Measurements from ENCODE around the gene NHEJ1. TPM values are rescaled to one million over a fixed set of nuclear protein-coding genes. Genes with fewer than 3 reads are reported as not detected.
A peak's percentile ranks its signal among the peaks of the same experiment; 100 is the strongest.

Gene NHEJ1
- total RNA-seq, 5 donors from 2014 or later (not counting 1 experiment from before 2014, with no cell fraction given): 17.3 to 21.1 (median 18.2) TPM

DNA sequence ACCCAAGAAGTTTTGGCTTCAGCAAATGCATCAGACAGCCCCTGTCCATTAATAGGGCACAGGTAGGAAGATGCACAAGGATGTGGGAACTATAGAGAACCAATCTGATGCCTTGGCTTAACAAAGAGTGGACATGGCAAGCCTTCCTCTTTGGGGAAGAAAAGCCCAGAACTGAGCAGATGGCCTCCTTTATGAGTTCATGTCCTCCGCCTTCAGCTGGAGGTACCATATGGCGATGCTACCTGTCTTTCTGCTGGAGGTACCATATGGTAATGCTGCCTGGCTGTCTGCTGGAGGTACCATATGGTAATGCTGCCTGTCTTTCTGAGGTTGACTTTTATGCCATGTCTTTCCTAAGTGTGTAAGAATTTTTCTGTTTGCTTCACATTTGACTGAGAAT, 23.5 kb upstream of the NHEJ1 start:
- Mint-ChIP-seq H3K27me3 (no peaks in the 10 kb centered on the region), H3K27ac (peak overlapping the region in 1 of 2 donors; percentile 1), H3K36me3 (peaks cover 43% of the 10 kb centered on the region), H3K9me3 (no peaks in the 10 kb centered on the region), H3K4me1 (peaks cover 42 to 49% (median 44%) of the 10 kb centered on the region in 3 donors), H3K4me3 (no peak overlapping the region)
- no peaks in the 10 kb centered on the region for H3K9me3 ChIP-seq
- 100% methylated on average over 2 of the region's 2 CpGs for WGBS (ENCODE audit: insufficient coverage)
- H3K4me3 ChIP-seq (ENCODE audit: control insufficient read depth in 1 of 2, extremely low read depth in 1 of 2, low read length in 1 of 2): no peak overlapping the region
- H3K27me3 ChIP-seq (replicated peaks in 1 of 2; ENCODE audit: control insufficient read depth in 2 of 2, extremely low read depth in 1 of 2, insufficient read depth in 2 of 2, low read length in 1 of 2): no peaks in the 10 kb centered on the region
- no peak overlapping the region for H3K27ac ChIP-seq (ENCODE audit: low read length)
- ChIA-PET CTCF (interaction anchor here in 1 of 2 donors (0.6 kb wide), 1 partner anchor 455 kb away, joined by 5 read pairs; no protein-coding TSS in a partner anchor), POLR2A (no interaction called here)
- peaks cover 3 to 37% of the 10 kb centered on the region in 2 experiments for H3K4me1 ChIP-seq (ENCODE audit: control insufficient read depth in 1 of 2, extremely low read depth in 1 of 2, insufficient read depth in 2 of 2, low read length in 2 of 2)
- H3K36me3 ChIP-seq (ENCODE audit: control insufficient read depth in 2 of 2, extremely low read depth in 1 of 2, insufficient read depth in 1 of 2, low read length in 1 of 2): peaks cover 14 to 52% of the 10 kb centered on the region in 2 donors
- ATAC-seq (replicated peaks in 1 of 4) (no peak), DNase-seq (no peak)

DNA sequence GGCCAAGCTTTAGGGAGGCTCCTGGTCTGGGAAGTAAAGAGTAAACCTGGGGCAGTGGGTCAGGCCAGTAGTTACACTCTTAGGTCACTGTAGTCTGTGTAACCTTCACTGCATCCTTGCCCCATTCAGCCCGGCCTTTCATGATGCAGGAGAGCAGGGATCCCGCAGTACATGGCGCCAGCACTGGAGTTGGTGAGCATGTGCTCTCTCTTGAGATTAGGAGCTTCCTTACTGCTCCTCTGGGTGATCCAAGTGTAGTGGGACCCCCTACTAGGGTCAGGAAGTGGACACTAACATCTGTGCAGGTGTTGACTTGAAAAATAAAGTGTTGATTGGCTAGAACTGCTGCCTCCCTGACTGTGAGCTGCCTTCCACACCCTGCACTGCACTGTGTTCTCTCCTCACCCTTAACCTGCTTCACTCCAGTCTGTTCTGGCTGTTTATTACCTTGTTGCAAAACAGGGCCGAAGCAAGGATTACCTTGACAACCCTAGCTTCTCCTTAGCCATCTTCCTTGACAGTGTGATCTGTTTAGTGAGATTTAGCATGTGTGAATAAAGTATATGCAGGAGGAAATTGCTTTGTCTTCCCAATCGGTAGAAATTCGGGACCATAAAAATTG, 22.6 kb upstream of the NHEJ1 start:
- CTCF ChIA-PET: interaction anchor here in 1 of 2 donors (1.4 kb wide), 1 partner anchor 9 kb away, joined by 3 read pairs; no protein-coding TSS in a partner anchor
- H3K36me3 ChIP-seq (ENCODE audit: control insufficient read depth in 2 of 2, extremely low read depth in 1 of 2, insufficient read depth in 1 of 2, low read length in 1 of 2): peaks cover 14 to 52% of the 10 kb centered on the region in 2 donors
- peaks cover 48 to 55% (median 49%) of the 10 kb centered on the region in 3 donors for H3K4me1 Mint-ChIP-seq
- H3K27ac ChIP-seq (ENCODE audit: low read length): peak overlapping the region; percentile 2
- ATAC-seq (replicated peaks in 1 of 4) (no peak), DNase-seq (no peak)
- POLR2A ChIA-PET: no interaction called here
- no peak overlapping the region for H3K4me3 ChIP-seq (ENCODE audit: control insufficient read depth in 1 of 2, extremely low read depth in 1 of 2, low read length in 1 of 2)
- H3K4me3 Mint-ChIP-seq: peak overlapping the region in 1 of 3 donors; percentile 49
- no peaks in the 10 kb centered on the region for H3K9me3 Mint-ChIP-seq
- peak overlapping the region; percentile 73 to 79 for H3K27ac Mint-ChIP-seq
- no peaks in the 10 kb centered on the region for H3K27me3 Mint-ChIP-seq
- H3K4me1 ChIP-seq (ENCODE audit: control insufficient read depth in 1 of 2, extremely low read depth in 1 of 2, insufficient read depth in 2 of 2, low read length in 2 of 2): peaks cover 8 to 44% of the 10 kb centered on the region in 2 experiments
- peaks cover 44% of the 10 kb centered on the region for H3K36me3 Mint-ChIP-seq
- H3K9me3 ChIP-seq: no peaks in the 10 kb centered on the region
- no peaks in the 10 kb centered on the region for H3K27me3 ChIP-seq (replicated peaks in 1 of 2; ENCODE audit: control insufficient read depth in 2 of 2, extremely low read depth in 1 of 2, insufficient read depth in 2 of 2, low read length in 1 of 2)
- 100% methylated on average over 2 of the region's 6 CpGs for WGBS (ENCODE audit: insufficient coverage)

DNA sequence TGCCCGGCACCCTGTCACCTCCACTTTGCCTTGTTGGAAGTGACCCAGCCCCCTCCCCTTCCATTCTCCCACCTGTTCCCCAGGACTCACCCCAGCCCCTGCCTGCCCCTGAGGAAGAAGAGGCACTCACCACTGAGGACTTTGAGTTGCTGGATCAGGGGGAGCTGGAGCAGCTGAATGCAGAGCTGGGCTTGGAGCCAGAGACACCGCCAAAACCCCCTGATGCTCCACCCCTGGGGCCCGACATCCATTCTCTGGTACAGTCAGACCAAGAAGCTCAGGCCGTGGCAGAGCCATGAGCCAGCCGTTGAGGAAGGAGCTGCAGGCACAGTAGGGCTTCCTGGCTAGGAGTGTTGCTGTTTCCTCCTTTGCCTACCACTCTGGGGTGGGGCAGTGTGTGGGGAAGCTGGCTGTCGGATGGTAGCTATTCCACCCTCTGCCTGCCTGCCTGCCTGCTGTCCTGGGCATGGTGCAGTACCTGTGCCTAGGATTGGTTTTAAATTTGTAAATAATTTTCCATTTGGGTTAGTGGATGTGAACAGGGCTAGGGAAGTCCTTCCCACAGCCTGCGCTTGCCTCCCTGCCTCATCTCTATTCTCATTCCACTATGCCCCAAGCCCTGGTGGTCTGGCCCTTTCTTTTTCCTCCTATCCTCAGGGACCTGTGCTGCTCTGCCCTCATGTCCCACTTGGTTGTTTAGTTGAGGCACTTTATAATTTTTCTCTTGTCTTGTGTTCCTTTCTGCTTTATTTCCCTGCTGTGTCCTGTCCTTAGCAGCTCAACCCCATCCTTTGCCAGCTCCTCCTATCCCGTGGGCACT, 21.9 kb upstream of the NHEJ1 start:
- DNase-seq (peak in 2 of 35 experiments; percentile 15 to 17), ATAC-seq (replicated peaks in 1 of 4) (no peak)
- CTCF ChIA-PET: interaction anchor here in 1 of 2 donors (0.7 to 1.4 kb wide), 3 partner anchors 9 to 156 kb away, joined by 3 read pairs; no protein-coding TSS in a partner anchor
- Histone ChIP-seq H3K36me3 (ENCODE audit: control insufficient read depth in 2 of 2, extremely low read depth in 1 of 2, insufficient read depth in 1 of 2, low read length in 1 of 2) (peaks cover 14 to 52% of the 10 kb centered on the region in 2 donors), H3K27ac (ENCODE audit: low read length) (peak overlapping the region; percentile 2), H3K4me1 (ENCODE audit: control insufficient read depth in 1 of 2, extremely low read depth in 1 of 2, insufficient read depth in 2 of 2, low read length in 2 of 2) (peaks cover 9 to 45% of the 10 kb centered on the region in 2 experiments), H3K4me3 (ENCODE audit: control insufficient read depth in 1 of 2, extremely low read depth in 1 of 2, low read length in 1 of 2) (no peak overlapping the region), H3K27me3 (replicated peaks in 1 of 2; ENCODE audit: control insufficient read depth in 2 of 2, extremely low read depth in 1 of 2, insufficient read depth in 2 of 2, low read length in 1 of 2) (no peaks in the 10 kb centered on the region), H3K9me3 (no peaks in the 10 kb centered on the region)
- Mint-ChIP-seq H3K27me3 (no peaks in the 10 kb centered on the region), H3K36me3 (peaks cover 44% of the 10 kb centered on the region), H3K4me1 (peaks cover 50 to 58% (median 51%) of the 10 kb centered on the region in 3 donors), H3K9me3 (no peaks in the 10 kb centered on the region), H3K4me3 (peak overlapping the region in 1 of 3 donors; percentile 49), H3K27ac (peak overlapping the region; percentile 73 to 79)
- WGBS (ENCODE audit: insufficient coverage): 53% methylated on average over 5 of the region's 8 CpGs
- POLR2A ChIA-PET: interaction anchor here in 1 of 2 donors (0.5 to 0.7 kb wide), 3 partner anchors 23 to 324 kb away, joined by 4 to 6 read pairs (median 6); no protein-coding TSS in a partner anchor

GRCh38 chr2:219181531-219181930, 20.9 kb upstream of the NHEJ1 start:
- H3K27me3 ChIP-seq (replicated peaks in 1 of 2; ENCODE audit: control insufficient read depth in 2 of 2, extremely low read depth in 1 of 2, insufficient read depth in 2 of 2, low read length in 1 of 2): no peaks in the 10 kb centered on the region
- H3K4me1 ChIP-seq (ENCODE audit: control insufficient read depth in 1 of 2, extremely low read depth in 1 of 2, insufficient read depth in 2 of 2, low read length in 2 of 2): peaks cover 11 to 50% of the 10 kb centered on the region in 2 experiments
- H3K4me1 Mint-ChIP-seq: peaks cover 52 to 59% (median 55%) of the 10 kb centered on the region in 3 donors
- H3K27ac ChIP-seq (ENCODE audit: low read length): no peak overlapping the region
- H3K27ac Mint-ChIP-seq: peak overlapping the region; percentile 46 to 79
- ATAC-seq (replicated peaks in 1 of 4): no peak
- H3K27me3 Mint-ChIP-seq: no peaks in the 10 kb centered on the region
- H3K9me3 ChIP-seq: no peaks in the 10 kb centered on the region
- CTCF ChIA-PET: interaction anchor here (0.5 to 1.7 kb wide), 3 partner anchors 19 to 60 kb away, joined by 3 to 5 read pairs (median 3); no protein-coding TSS in a partner anchor
- H3K9me3 Mint-ChIP-seq: no peaks in the 10 kb centered on the region
- H3K4me3 ChIP-seq (ENCODE audit: control insufficient read depth in 1 of 2, extremely low read depth in 1 of 2, low read length in 1 of 2): no peak overlapping the region
- POLR2A ChIA-PET: interaction anchor here in 1 of 2 donors (0.6 to 1.4 kb wide), 3 partner anchors 25 to 210 kb away, joined by 3 to 7 read pairs (median 4); partner anchors contain the start of gene ZFAND2B
- WGBS (ENCODE audit: insufficient coverage): 95% methylated on average over 2 of the region's 6 CpGs
- no peak for DNase-seq
- H3K4me3 Mint-ChIP-seq: peak overlapping the region in 1 of 3 donors; percentile 49
- peaks cover 44% of the 10 kb centered on the region for H3K36me3 Mint-ChIP-seq
- H3K36me3 ChIP-seq (ENCODE audit: control insufficient read depth in 2 of 2, extremely low read depth in 1 of 2, insufficient read depth in 1 of 2, low read length in 1 of 2): peaks cover 14 to 52% of the 10 kb centered on the region in 2 donors

DNA sequence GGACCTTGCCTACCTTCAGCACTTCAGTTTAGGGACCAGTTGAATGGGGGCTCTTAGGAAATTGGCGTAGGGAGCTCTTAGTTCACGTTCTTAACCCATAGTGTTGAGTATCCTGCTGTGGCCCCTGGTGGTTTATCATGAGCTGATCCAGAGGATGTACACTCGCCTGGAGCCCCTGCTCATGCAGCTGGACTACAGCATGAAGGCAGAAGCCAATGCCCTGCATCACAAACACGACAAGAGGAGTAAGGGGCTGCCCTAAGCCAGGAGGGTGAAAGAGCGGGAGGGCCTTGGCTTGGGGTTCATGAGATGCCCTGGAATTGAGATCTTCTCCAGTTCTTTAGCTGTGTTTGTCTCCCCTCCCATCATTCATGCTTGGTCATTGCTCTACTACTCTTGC, 20.3 kb upstream of the NHEJ1 start:
- Mint-ChIP-seq H3K27me3 (no peaks in the 10 kb centered on the region), H3K27ac (peak overlapping the region; percentile 46 to 79), H3K4me3 (peak overlapping the region in 2 of 3 donors; percentile 9 to 88), H3K36me3 (peaks cover 41% of the 10 kb centered on the region), H3K4me1 (peaks cover 54 to 62% (median 57%) of the 10 kb centered on the region in 3 donors), H3K9me3 (no peaks in the 10 kb centered on the region)
- Histone ChIP-seq H3K36me3 (ENCODE audit: control insufficient read depth in 2 of 2, extremely low read depth in 1 of 2, insufficient read depth in 1 of 2, low read length in 1 of 2) (peaks cover 14 to 52% of the 10 kb centered on the region in 2 donors), H3K9me3 (no peaks in the 10 kb centered on the region), H3K27ac (ENCODE audit: low read length) (no peak overlapping the region), H3K4me1 (ENCODE audit: control insufficient read depth in 1 of 2, extremely low read depth in 1 of 2, insufficient read depth in 2 of 2, low read length in 2 of 2) (peaks cover 12 to 55% of the 10 kb centered on the region in 2 experiments), H3K4me3 (ENCODE audit: control insufficient read depth in 1 of 2, extremely low read depth in 1 of 2, low read length in 1 of 2) (peak overlapping the region in 1 of 2 donors; percentile 0), H3K27me3 (replicated peaks in 1 of 2; ENCODE audit: control insufficient read depth in 2 of 2, extremely low read depth in 1 of 2, insufficient read depth in 2 of 2, low read length in 1 of 2) (no peaks in the 10 kb centered on the region)
- DNase-seq: no peak
- ChIA-PET POLR2A (interaction anchor here (1.1 to 1.4 kb wide), 2 partner anchors 25 kb away, joined by 3 to 4 read pairs; partner anchors contain the start of gene ZFAND2B (in 1 of the 2)), CTCF (interaction anchor here (0.5 to 1.7 kb wide), 3 partner anchors 19 to 332 kb away, joined by 3 to 5 read pairs (median 3); no protein-coding TSS in a partner anchor)
- ATAC-seq (replicated peaks in 1 of 4): no peak
- WGBS (ENCODE audit: insufficient coverage): 97% methylated on average over 4 of the region's 5 CpGs
